Activated naive CD8-positive, alpha-beta T cell (primary cell): ENCODE data around the gene ITIH4.

ENCODE experiments used
- H3K27ac Mint-ChIP-seq: one replicate; pipeline ENCODE4 v1.8.0; 2021; ENCODE audit warnings: mixed read lengths
- H3K27me3 Mint-ChIP-seq: one replicate; pipeline ENCODE4 v1.8.0; 2021; ENCODE audit warnings: mixed read lengths
- H3K36me3 Mint-ChIP-seq: one replicate; pipeline ENCODE4 v1.8.0; 2021; ENCODE audit warnings: mixed read lengths
- H3K4me1 Mint-ChIP-seq: one replicate; pipeline ENCODE4 v1.8.0; 2021; ENCODE audit warnings: low read depth, mixed read lengths
- H3K4me3 Mint-ChIP-seq: one replicate; pipeline ENCODE4 v1.8.0; 2021; ENCODE audit warnings: mild to moderate bottlenecking, mixed read lengths
- H3K9me3 Mint-ChIP-seq: one replicate; pipeline ENCODE4 v1.8.0; 2021; ENCODE audit warnings: low read depth, mixed read lengths

The ITIH4 gene

GRCh38 chr3:52859686-52860423 lies 29.4 kb upstream of the ITIH4 start:
- H3K27ac Mint-ChIP-seq: no peak overlapping the region

GRCh38 chr3:52857864-52858263 lies 27.4 kb upstream of the ITIH4 start:
- Mint-ChIP-seq H3K27me3 (no peaks in the 10 kb centered on the region), H3K9me3 (no peaks in the 10 kb centered on the region), H3K4me3 (no peak overlapping the region), H3K27ac (no peak overlapping the region), H3K36me3 (peaks cover 4% of the 10 kb centered on the region), H3K4me1 (no peaks in the 10 kb centered on the region)

More at GRCh38 chr3:52859686-52860423, 29.4 kb upstream of the ITIH4 start:
- H3K4me1 Mint-ChIP-seq: no peaks in the 10 kb centered on the region
- no peak overlapping the region for H3K4me3 Mint-ChIP-seq
- no peaks in the 10 kb centered on the region for H3K9me3 Mint-ChIP-seq
- H3K27me3 Mint-ChIP-seq: no peaks in the 10 kb centered on the region
- H3K36me3 Mint-ChIP-seq: peaks cover 13% of the 10 kb centered on the region

- Mint-ChIP-seq H3K36me3 (peaks cover 5% of the 10 kb centered on the region), H3K4me1 (no peaks in the 10 kb centered on the region), H3K27me3 (no peaks in the 10 kb centered on the region), H3K4me3 (no peak overlapping the region), H3K9me3 (no peaks in the 10 kb centered on the region), H3K27ac (no peak overlapping the region)
These were observed 26.7 kb upstream of the ITIH4 start for GRCh38 chr3:52857133-52857532.

DNA sequence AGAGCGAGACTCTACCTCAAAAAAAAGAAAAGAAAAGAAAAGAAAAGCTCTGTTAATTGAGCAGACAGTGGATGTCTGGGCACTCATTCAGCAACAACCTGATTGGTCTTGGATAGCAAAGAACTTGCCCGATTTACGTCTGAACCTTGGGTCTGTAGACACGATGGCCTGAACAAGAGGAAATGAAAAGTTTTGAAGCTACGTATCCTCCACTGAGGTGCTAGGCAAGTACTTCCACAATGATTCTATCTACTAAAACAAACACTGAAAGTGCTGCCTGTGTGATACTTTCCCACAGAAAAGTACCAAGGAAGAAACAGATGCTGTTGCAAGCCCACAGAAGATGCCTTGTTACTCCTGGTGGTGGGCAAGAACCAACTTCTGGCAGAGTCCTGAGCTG lies 26.2 kb upstream of the ITIH4 start:
- Mint-ChIP-seq H3K27ac (no peak overlapping the region), H3K9me3 (no peaks in the 10 kb centered on the region), H3K4me1 (no peaks in the 10 kb centered on the region), H3K27me3 (no peaks in the 10 kb centered on the region), H3K36me3 (peaks cover 9% of the 10 kb centered on the region), H3K4me3 (no peak overlapping the region)

DNA sequence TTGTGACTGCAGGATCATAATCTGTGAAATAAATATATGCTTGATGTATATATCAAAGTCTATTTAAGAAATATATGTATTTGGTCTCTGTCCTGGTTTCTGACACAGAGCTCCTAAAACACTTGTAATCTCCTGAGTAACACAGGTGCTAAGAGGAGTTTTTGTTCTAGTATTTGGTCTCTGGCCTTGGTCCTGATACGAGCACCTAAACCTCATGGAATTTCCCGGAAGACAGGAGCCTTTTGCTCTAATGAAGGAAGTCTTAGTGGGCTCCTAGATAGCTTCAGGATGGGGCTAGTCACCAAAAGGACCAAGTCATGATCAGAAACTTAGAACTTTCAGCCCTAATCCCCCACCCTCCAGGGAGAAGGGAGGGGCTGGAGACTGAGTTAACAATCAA lies 23.5 kb upstream of the ITIH4 start:
- no peaks in the 10 kb centered on the region for H3K9me3 Mint-ChIP-seq
- H3K27ac Mint-ChIP-seq: no peak overlapping the region
- H3K36me3 Mint-ChIP-seq: peaks cover 9% of the 10 kb centered on the region
- H3K4me3 Mint-ChIP-seq: no peak overlapping the region
- H3K4me1 Mint-ChIP-seq: no peaks in the 10 kb centered on the region
- no peaks in the 10 kb centered on the region for H3K27me3 Mint-ChIP-seq

DNA sequence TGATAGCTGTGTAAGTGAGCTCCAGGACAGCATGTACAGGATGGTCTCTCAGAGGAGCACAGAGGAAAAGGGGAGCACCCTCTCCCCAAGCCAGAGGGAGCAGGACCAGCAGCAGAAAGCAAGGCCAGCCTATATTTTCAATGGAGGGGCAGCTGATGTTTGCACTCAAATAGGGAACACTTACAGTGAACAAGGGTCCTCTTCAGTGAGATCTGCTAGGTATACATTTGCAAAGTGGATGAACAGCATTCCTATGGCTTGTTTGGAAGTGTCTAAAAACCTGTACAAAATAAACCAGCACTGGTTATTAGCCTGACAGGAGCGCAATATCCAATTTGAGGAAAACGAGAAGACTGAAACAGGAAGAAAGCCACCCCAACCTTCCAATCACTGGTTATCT lies 21.9 kb upstream of the ITIH4 start:
- Mint-ChIP-seq H3K36me3 (peaks cover 9% of the 10 kb centered on the region), H3K27me3 (no peaks in the 10 kb centered on the region), H3K9me3 (no peaks in the 10 kb centered on the region), H3K4me1 (no peaks in the 10 kb centered on the region), H3K27ac (no peak overlapping the region), H3K4me3 (no peak overlapping the region)

DNA sequence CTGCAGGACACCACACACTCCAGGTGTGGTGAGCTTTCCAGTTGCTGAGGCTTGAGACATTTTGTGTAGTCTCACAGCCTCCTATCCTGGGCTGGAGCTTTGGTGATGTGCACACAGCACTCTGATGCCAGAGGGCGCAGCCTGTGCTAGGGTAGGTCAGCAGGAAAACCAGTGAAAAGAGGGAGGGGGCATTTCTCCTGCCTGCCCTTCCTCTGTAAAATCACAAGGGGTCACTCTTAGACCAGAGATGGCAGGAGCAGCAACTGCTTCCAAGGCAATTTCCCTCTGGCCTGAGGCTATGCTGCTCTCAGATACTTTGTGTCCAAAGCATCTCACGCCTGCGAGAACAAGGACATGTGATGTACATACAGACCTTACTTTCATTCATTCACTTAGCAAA lies 20.9 kb upstream of the ITIH4 start:
- H3K36me3 Mint-ChIP-seq: peaks cover 9% of the 10 kb centered on the region
- H3K27ac Mint-ChIP-seq: no peak overlapping the region
- no peaks in the 10 kb centered on the region for H3K27me3 Mint-ChIP-seq
- H3K4me3 Mint-ChIP-seq: no peak overlapping the region
- no peaks in the 10 kb centered on the region for H3K4me1 Mint-ChIP-seq
- H3K9me3 Mint-ChIP-seq: no peaks in the 10 kb centered on the region

GRCh38 chr3:52849656-52850055 lies 19.2 kb upstream of the ITIH4 start:
- H3K27ac Mint-ChIP-seq: no peak overlapping the region
- H3K4me3 Mint-ChIP-seq: no peak overlapping the region

GRCh38 chr3:52848617-52849016 lies 18.1 kb upstream of the ITIH4 start:
- Mint-ChIP-seq H3K4me3 (no peak overlapping the region), H3K9me3 (no peaks in the 10 kb centered on the region), H3K27me3 (no peaks in the 10 kb centered on the region), H3K36me3 (peaks cover 6% of the 10 kb centered on the region), H3K27ac (no peak overlapping the region), H3K4me1 (no peaks in the 10 kb centered on the region)

More at GRCh38 chr3:52849656-52850055, 19.2 kb upstream of the ITIH4 start:
- Mint-ChIP-seq H3K27me3 (no peaks in the 10 kb centered on the region), H3K9me3 (no peaks in the 10 kb centered on the region), H3K36me3 (peaks cover 5% of the 10 kb centered on the region), H3K4me1 (no peaks in the 10 kb centered on the region)

DNA sequence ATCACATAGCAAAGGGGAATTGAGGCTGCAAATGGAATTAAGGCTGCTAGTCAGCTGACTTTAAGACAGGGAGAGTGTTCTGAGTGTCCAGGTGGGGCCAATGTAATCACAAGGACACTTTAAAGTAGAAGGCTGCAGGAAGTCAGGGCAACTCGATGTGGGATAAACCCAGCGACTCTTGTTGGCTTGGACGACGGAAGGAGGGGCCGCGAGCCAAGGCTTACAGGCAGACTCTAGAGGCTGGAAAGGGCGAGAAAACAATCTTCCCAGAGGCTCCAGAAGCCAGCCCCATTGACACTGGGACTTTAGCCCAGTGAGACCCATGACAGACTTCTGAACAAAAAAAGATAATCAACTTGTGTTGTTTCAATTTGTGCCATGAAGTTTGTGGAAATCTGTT lies 17.3 kb upstream of the ITIH4 start:
- Mint-ChIP-seq H3K27me3 (no peaks in the 10 kb centered on the region), H3K4me1 (no peaks in the 10 kb centered on the region), H3K9me3 (no peaks in the 10 kb centered on the region), H3K4me3 (no peak overlapping the region), H3K36me3 (peaks cover 6% of the 10 kb centered on the region), H3K27ac (no peak overlapping the region)

DNA sequence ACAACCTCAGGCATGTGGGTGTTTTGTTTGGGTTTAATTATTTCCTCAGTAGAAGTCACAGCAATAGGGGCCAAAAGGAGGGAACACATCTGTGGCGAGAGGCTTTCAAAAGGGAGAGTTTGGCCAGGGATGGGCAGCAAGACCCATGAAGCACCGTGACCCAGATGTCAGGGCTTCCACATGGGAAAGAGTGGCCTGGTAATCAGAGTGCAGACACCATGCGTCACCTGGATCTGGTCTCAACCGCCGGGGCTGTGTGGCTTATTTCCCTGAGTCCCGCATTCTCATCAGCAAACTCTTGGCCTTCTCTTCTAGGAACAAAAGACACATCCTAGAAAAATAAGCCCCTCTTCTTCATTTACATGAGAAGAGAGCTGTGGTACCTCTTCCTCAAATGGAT lies 16.8 kb upstream of the ITIH4 start:
- Mint-ChIP-seq H3K27me3 (no peaks in the 10 kb centered on the region), H3K27ac (no peak overlapping the region), H3K9me3 (no peaks in the 10 kb centered on the region), H3K4me3 (no peak overlapping the region), H3K4me1 (no peaks in the 10 kb centered on the region), H3K36me3 (peaks cover 6% of the 10 kb centered on the region)

- Mint-ChIP-seq H3K4me3 (no peak overlapping the region), H3K36me3 (peaks cover 2% of the 10 kb centered on the region)
These were observed 16.0 kb upstream of the ITIH4 start for GRCh38 chr3:52846432-52846965.

DNA sequence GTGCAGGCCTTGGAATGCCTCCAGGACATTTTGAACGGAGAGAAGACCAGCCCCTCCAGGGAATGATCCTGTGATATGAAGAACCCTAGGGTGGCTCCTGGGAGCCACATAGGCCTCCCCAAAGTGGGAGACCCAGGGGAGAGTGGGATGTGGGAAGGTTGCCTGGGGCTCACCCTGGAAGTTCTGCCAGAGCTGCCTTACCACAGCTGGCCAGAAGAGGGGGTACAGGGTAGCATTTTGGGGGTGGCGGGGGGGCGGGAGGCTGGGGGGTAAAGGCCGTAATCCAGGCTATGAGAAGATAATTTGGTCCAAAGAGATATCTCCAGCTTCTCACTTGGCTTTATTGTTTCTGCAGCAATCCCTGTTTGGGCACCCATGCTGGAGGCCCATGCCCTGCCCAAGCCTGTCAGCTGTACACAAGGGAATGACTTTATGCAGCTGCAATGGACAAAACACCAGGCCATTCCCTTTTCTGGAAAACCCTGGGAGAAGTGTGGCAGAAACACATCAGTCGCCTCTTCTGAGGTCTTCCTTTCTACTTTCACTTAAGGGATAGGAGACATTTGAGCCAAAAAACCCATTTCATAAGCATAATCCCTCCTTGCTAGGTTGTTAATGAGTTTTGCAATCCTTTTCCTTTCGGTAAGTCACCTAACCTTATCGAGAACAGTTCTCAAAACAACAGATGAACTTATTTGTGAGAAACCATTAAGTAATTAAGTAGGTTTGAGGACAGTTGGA lies 15.4 kb upstream of the ITIH4 start:
- Mint-ChIP-seq H3K4me3 (no peak overlapping the region), H3K27me3 (no peaks in the 10 kb centered on the region), H3K4me1 (no peaks in the 10 kb centered on the region), H3K36me3 (peaks cover 2% of the 10 kb centered on the region), H3K27ac (no peak overlapping the region), H3K9me3 (no peaks in the 10 kb centered on the region)

More at GRCh38 chr3:52846432-52846965, 16.0 kb upstream of the ITIH4 start:
- Mint-ChIP-seq H3K4me1 (no peaks in the 10 kb centered on the region), H3K27ac (no peak overlapping the region), H3K9me3 (no peaks in the 10 kb centered on the region), H3K27me3 (no peaks in the 10 kb centered on the region)

GRCh38 chr3:52845157-52845556 lies 14.7 kb upstream of the ITIH4 start:
- Mint-ChIP-seq H3K9me3 (no peaks in the 10 kb centered on the region), H3K4me1 (no peaks in the 10 kb centered on the region), H3K4me3 (no peak overlapping the region), H3K36me3 (peaks cover 2% of the 10 kb centered on the region), H3K27ac (no peak overlapping the region), H3K27me3 (no peaks in the 10 kb centered on the region)

- Mint-ChIP-seq H3K4me1 (peaks cover 2% of the 10 kb centered on the region), H3K4me3 (no peak overlapping the region), H3K9me3 (no peaks in the 10 kb centered on the region), H3K27ac (no peak overlapping the region), H3K36me3 (peaks cover 2% of the 10 kb centered on the region), H3K27me3 (no peaks in the 10 kb centered on the region)
These were observed 14.0 kb upstream of the ITIH4 start for GRCh38 chr3:52844290-52844975.
